GM21717 (cell line): ENCODE measurements around the gene TCP1.
A peak's percentile ranks its signal among the peaks of the same experiment; 100 is the strongest.
"Not testable (repeated sequence)": the region's sequence is repeated elsewhere in the genome, so short reads cannot be mapped to it uniquely, and the experiment has no call there.

Experiments
- ATAC-seq: cut with Tn5 transposase; IDR thresholded peaks from one replicate; pipeline ENCODE4 v1.9.1; 2021; ENCODE audit warnings: mild to moderate bottlenecking, moderate library complexity; ENCODE audit not compliant: unreplicated experiment

Gene TCP1

GRCh38 chr6:159778131-159778530 lies 11.3 kb downstream of the TCP1 start:
- no peak for ATAC-seq

GRCh38 chr6:159777240-159777904 lies 12.0 kb downstream of the TCP1 start:
- ATAC-seq, result no peak

DNA sequence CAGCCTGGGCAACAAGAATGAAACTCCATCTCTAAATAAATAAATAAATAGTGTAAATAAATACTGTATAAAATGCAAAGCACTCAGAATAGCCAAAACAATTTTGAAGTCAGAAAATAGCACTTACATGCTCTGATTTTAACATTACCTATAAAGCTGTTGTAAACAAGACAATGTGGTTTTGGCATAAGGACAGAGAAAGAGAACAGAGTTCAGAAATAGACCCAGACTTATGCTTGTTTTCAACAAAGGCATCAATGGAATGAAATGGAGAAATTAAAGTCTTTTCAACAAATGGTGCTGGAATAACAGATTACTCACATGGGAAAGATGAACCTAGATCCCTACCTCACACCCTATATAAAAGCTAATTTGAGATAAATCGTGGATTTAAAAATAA lies 17.2 kb downstream of the TCP1 start:
- no peak for ATAC-seq

GRCh38 chr6:159769470-159769869 lies 19.9 kb downstream of the TCP1 start:
- ATAC-seq, result no peak

GRCh38 chr6:159766906-159767305 lies 22.5 kb downstream of the TCP1 start:
- no peak for ATAC-seq

GRCh38 chr6:159762681-159763293 lies 26.6 kb downstream of the TCP1 start:
- no peak for ATAC-seq

DNA sequence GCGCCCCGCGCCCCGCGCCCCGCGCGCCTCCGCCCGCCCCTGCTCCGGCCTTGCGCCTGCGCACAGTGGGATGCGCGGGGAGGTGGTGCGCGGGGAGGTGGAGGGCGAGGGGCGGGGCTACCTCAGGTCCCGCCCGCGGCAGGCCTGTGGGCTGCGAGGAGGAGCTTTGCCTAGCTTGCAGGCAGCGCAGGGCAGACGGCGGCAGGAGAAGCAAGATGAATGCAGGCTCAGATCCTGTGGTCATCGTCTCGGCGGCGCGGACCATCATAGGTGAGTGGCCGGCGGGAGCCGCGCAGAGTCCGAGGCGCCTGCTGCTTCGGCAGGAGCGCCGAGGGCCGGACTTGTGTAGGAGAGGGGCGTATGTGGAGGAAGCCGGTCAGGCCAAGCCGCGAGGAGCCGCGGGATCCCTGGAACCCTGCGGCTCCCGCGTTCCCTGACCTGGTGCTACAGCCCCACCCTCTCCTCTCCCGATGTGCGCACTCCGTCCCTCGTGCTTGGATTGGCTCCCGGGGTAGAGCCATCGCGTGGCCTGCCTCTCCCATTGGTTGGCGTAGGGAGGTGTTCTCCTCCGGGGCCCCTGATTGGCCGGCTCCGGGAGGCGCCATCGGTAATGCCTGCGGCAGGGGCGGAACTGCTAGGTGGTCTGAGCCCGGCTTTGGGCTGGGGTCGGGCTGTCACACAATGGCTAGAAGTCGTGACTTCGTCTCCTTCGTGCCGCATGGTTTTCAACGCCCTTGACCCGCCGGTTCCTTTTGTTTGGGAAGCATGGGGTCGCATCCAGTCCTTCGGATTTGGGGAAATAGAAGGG lies 27.3 kb downstream of the TCP1 start, which contains the start of gene ACAT2:
Gene ACAT2 (plus strand): TSS at position 173 of the 808 bp plus-strand sequence. CDS start 43 bp downstream, at position 216.
- peak; percentile 97 for ATAC-seq

GRCh38 chr6:159761129-159761872 lies 28.1 kb downstream of the TCP1 start:
- peak; percentile 1 for ATAC-seq

DNA sequence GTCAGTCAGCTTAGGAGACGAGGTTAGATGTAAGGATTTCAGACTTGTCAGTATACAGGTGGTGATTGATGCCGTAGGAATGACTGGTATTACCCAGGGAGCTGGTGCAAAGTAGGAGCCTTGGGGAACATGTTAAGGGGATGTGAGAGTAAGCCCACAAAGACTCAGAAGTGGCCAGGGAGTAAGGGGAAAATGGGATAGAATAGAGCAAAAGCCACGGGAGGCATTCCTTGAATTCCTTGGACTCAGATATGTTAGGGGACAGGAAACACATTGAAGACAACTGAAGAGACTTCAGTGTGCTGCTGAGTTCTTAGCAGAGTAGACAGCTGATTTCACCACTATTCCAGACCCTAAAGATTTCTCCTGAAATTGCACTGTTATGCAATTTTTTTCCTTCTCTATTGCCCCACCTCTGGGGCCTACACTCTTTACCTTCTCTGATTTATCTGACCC lies 28.8 kb downstream of the TCP1 start:
- no peak for ATAC-seq

DNA sequence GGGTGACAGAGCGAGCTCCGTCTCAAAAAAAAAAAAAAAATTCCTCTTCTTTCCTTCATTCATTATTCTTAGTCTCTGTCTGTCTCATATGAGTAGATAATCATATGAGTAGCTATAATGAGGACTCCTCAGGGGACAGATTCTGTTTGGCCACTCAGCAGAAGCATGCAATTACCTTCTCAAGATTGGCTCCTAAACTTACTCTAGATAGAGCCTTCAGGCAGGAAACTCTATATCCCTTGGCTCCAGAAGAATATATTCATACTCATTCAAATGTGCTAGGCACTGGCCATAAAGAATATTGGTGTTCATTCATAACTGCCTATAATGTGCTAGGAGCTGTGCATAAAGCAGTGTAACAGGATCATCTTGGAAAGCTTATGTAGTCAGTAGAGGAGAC lies 29.8 kb downstream of the TCP1 start:
- ATAC-seq, result no peak

DNA sequence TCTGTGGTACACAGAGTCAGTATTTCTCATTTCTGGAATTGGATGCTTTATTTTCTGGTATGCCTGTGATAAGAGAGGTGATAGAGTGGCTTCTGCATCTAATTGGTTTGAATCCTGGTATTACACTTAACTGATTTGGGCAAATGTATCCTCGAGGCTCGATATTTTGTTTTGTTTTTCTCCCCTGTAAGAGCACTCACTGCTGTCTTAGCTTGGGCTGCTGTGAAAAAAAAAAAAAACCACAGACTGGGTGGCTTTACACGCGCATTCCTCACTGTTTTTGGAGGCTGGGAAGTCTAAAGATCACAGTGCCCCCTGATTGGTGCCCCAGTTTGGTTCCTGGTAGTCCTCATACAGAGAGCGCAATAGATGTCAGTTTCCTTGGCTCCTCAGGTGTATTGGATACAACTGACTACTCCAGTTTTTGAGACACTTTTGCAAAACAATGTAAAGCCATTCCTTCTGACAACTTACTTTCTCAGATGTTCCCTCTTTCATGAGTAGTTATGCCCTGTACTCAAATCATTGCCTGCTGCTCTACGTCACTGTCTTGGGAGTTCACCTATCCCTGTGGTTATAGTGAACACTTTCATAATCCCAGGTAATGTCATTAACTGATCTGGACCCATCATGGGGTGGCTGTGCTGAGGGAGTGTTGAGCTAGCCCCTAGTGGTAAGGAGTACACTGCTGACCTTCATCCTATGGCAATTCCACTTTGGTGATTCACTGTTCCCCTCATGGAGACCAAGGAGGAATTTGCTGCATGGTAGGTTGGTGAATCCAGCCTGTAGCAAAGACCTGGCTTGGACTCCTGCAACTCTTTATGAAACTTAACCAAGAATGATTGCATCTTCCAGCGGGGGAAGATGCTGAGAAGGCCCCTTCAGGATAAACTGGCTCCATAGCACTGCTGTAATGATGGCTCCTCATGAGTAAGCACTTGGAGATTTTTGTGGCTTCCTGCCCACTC lies 31.1 kb downstream of the TCP1 start:
- ATAC-seq, result no peak

- ATAC-seq, result no peak
Observed at GRCh38 chr6:159756508-159756907, 32.9 kb downstream of the TCP1 start.

- ATAC-seq, result no peak
Observed at GRCh38 chr6:159754959-159755914, 34.2 kb downstream of the TCP1 start.

DNA sequence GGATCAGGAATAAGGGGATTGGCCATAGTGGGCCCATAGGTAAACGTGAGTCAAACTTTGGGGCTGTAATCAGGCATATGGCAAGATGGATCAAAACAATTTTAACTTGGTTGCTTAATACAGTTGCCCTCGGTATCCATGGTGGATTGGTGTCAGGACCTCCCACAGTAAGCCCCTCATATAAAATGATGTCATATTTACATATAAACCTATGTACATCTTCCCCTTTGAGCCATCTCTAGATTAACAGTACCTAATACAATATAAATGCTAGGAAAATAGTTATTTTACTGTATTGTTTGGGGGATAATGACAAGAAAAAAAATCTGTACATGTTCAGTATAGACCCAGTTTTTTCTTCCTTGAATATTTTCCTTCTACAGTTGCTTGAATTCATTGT lies 35.0 kb downstream of the TCP1 start:
- no peak for ATAC-seq

GRCh38 chr6:159753081-159753872 lies 36.1 kb downstream of the TCP1 start:
- no peak for ATAC-seq

DNA sequence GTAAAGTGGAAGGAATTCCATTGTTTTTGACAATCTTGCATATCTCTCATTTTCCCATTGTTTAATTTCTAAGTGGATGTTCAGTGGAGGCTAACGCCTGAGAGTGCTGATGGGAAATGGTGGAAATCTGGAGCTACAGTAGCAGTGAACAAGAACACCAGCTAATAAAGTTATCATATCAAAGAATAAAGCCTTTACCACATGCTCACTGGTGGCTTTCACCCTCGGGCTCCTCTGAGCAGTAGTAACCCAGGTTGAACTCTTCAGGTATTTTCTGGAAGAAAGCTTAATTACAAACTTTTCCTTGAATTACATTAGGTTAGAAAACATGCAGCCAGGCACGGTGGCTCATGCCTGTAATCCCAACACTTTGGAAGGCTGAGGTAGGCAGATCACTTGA lies 38.0 kb downstream of the TCP1 start:
- ATAC-seq, result no peak

- ATAC-seq, result not testable (repeated sequence)
Observed at GRCh38 chr6:159748127-159748526, 41.3 kb downstream of the TCP1 start.

GRCh38 chr6:159746759-159747158 lies 42.6 kb downstream of the TCP1 start:
- no peak for ATAC-seq
